Transverse colon (tissue), 4 donors: Measurements from ENCODE around the gene HTR2B. TPM values are rescaled to one million over a fixed set of nuclear protein-coding genes. Genes with fewer than 3 reads are reported as not detected.
"Not testable (repeated sequence)": the region's sequence is repeated elsewhere in the genome, so short reads cannot be mapped to it uniquely, and the experiment has no call there.

Experiments used
- DNase-seq: peaks from one replicate; pipeline ENCODE4 v3.0.0-alpha.2; 2019
- H3K27ac ChIP-seq, 4 donors: fragments of 200-600 bp; sonication (generic); 2 replicates each; pipeline ENCODE4 v1.5.1; 2016 to 2018; ENCODE audit warnings: inconsistent platforms in 4 of 4
- H3K27me3 ChIP-seq: fragments of 200-600 bp; sonication (generic); 2 replicates; pipeline ENCODE4 v1.5.1; 2017; ENCODE audit warnings: inconsistent platforms
- H3K36me3 ChIP-seq, 4 donors: fragments of 200-600 bp; sonication (generic); 2 replicates each; pipeline ENCODE4 v1.5.1; 2017 to 2019; ENCODE audit warnings: inconsistent platforms in 4 of 4
- H3K4me1 ChIP-seq, 4 donors: fragments of 200-600 bp; sonication (generic); 2 replicates each; pipeline ENCODE4 v1.5.1; 2017 to 2020; ENCODE audit warnings: inconsistent platforms in 4 of 4
- H3K4me3 ChIP-seq, 4 donors: fragments of 200-600 bp; sonication (generic); 1 replicate in 1 of 4; 2 replicates in 3 of 4; pipeline versions ENCODE4 v1.5.1 to v1.6.1; 2017 to 2019; ENCODE audit warnings: inconsistent platforms in 4 of 4
- H3K9me3 ChIP-seq, 2 donors: fragments of 200-600 bp; sonication (generic); 2 replicates each; pipeline ENCODE4 v1.5.1; 2017 to 2019; ENCODE audit warnings: inconsistent platforms in 2 of 2
- CTCF ChIP-seq, 5 experiments: fragments of 200-600 bp in 3 of 5; fragments of 450-650 bp in 2 of 5; sonication (generic) in 3 of 5; IDR thresholded peaks; 1 replicate in 2 of 5; 2 replicates in 3 of 5; pipeline ENCODE4 v1.5.1; 2016 to 2017; ENCODE audit warnings: antibody characterized with exemption in 5 of 5, inconsistent platforms in 3 of 5, mild to moderate bottlenecking in 2 of 5, moderate library complexity in 1 of 5
- EP300 ChIP-seq: sonication (generic); formaldehyde crosslinking; IDR thresholded peaks from one replicate; pipeline ENCODE4 v1.6.1; 2017; ENCODE audit warnings: antibody characterized with exemption, low read depth
- POLR2A ChIP-seq: fragments of 450-650 bp; IDR thresholded peaks from one replicate; pipeline ENCODE4 v1.6.1; 2016; ENCODE audit warnings: antibody characterized with exemption, mild to moderate bottlenecking, moderate library complexity
- POLR2AphosphoS5 ChIP-seq, 3 donors: sonication (generic); formaldehyde crosslinking; IDR thresholded peaks; one replicate each; pipeline ENCODE4 v1.6.1; 2016; ENCODE audit warnings: antibody characterized with exemption in 3 of 3
- WGBS, 2 donors: methylation state at CpG; one replicate each; pipeline ENCODE4 v1.1.5; 2018; ENCODE audit warnings: low coverage in 1 of 2; 5-methylcytosine and 5-hydroxymethylcytosine counted together
- in situ Hi-C, 4 donors: fragments of 200-750 bp; cut with MboI; loops; one replicate each; pipeline versions ENCODE4 v1.15.0 to v1.15.1; 2017; ENCODE audit warnings: low sequenced_read_pairs in 3 of 4, low pct_ligation_motif_present in 1 of 4, low pct_unique_long_range_greater_than_20kb in 1 of 4
- intact Hi-C: fragments of 100-400 bp; cut with DNase I; formaldehyde crosslinking; loops from one replicate; pipeline ENCODE4 v1.15.1; 2023; ENCODE audit warnings: low total_unique reads
- total RNA-seq, 4 donors: library from RNA; depleted of rRNA; stranded (reverse); fragments of >200 nt; gene quantifications; one replicate each; pipeline ENCODE4 v1.1.0, GENCODE V29; 2016

HTR2B gene
- total RNA-seq, 4 donors from 2014 or later: 0.40 to 6.2 (median 0.82) TPM; not detected in 1

- H3K36me3 ChIP-seq: peaks cover 0 to 17% (median 3%) of the 10 kb centered on the region in 4 donors
- H3K27me3 ChIP-seq: no peaks in the 10 kb centered on the region
- no peak for DNase-seq
- in situ Hi-C loops: no loop called here
- WGBS, 2 donors: 78 to 85% methylated on average over 6 to 8 of the region's 8 CpGs
- no peak overlapping the region for H3K27ac ChIP-seq
- intact Hi-C loops: no loop called here
- no peaks in the 10 kb centered on the region for H3K4me1 ChIP-seq
- H3K4me3 ChIP-seq: no peak overlapping the region
- H3K9me3 ChIP-seq: no peaks in the 10 kb centered on the region
- TF ChIP-seq EP300 (no peak), POLR2AphosphoS5 (IDR thresholded peaks at IDR 0.05) (no peak), CTCF (IDR thresholded peaks at IDR 0.05) (no peak), POLR2A (no peak)
Measured at GRCh38 chr2:231152800-231153557, 28.1 kb upstream of the HTR2B start.

- in situ Hi-C loops: no loop called here
- 80 to 88% methylated on average over 1 to 2 of the region's 2 CpGs for WGBS, 2 donors
- Histone ChIP-seq H3K36me3 (no peaks in the 10 kb centered on the region), H3K4me3 (no peak overlapping the region), H3K27me3 (no peaks in the 10 kb centered on the region), H3K9me3 (no peaks in the 10 kb centered on the region), H3K27ac (no peak overlapping the region), H3K4me1 (no peaks in the 10 kb centered on the region)
- intact Hi-C loops: no loop called here
- DNase-seq: no peak
- TF ChIP-seq EP300: no peak
- no peak for TF ChIP-seq CTCF (IDR thresholded peaks at IDR 0.05)
- no peak for TF ChIP-seq POLR2A
Measured at GRCh38 chr2:231146665-231147064, 21.8 kb upstream of the HTR2B start.

GRCh38 chr2:231144896-231145295 is 20.1 kb upstream of the HTR2B start:
- intact Hi-C loops (no loop called here), in situ Hi-C loops (no loop called here)
- H3K4me1 ChIP-seq: no peaks in the 10 kb centered on the region
- no peaks in the 10 kb centered on the region for H3K27me3 ChIP-seq
- 93 to 96% methylated on average over 6 of the region's 6 CpGs for WGBS, 2 donors
- no peaks in the 10 kb centered on the region for H3K9me3 ChIP-seq
- H3K36me3 ChIP-seq: no peaks in the 10 kb centered on the region
- H3K4me3 ChIP-seq: no peak overlapping the region
- no peak overlapping the region for H3K27ac ChIP-seq
- no peak for TF ChIP-seq POLR2AphosphoS5 (IDR thresholded peaks at IDR 0.05)
- no peak for TF ChIP-seq EP300
- TF ChIP-seq CTCF (IDR thresholded peaks at IDR 0.05): no peak
- no peak for TF ChIP-seq POLR2A
- no peak for DNase-seq

- in situ Hi-C loops, H3K4me3 ChIP-seq, H3K27ac ChIP-seq, H3K9me3 ChIP-seq, H3K4me1 ChIP-seq, DNase-seq, intact Hi-C loops, H3K27me3 ChIP-seq, H3K36me3 ChIP-seq: not testable (repeated sequence)
- WGBS, 2 donors: 98% methylated on average over 8 of the region's 8 CpGs; no CpG with 5 or more reads in 1 of the 2 donors
Measured at GRCh38 chr2:231140808-231141207, 16.0 kb upstream of the HTR2B start.

GRCh38 chr2:231139796-231140195 is 15.0 kb upstream of the HTR2B start:
- in situ Hi-C loops (no loop called here), intact Hi-C loops (no loop called here)
- DNase-seq: no peak
- no peak overlapping the region for H3K27ac ChIP-seq
- H3K36me3 ChIP-seq: no peaks in the 10 kb centered on the region
- TF ChIP-seq EP300 (no peak), CTCF (IDR thresholded peaks at IDR 0.05) (no peak), POLR2AphosphoS5 (IDR thresholded peaks at IDR 0.05) (no peak), POLR2A (no peak)
- no peak overlapping the region for H3K4me3 ChIP-seq
- no peaks in the 10 kb centered on the region for H3K27me3 ChIP-seq
- peaks cover 0 to 4% (median 0%) of the 10 kb centered on the region in 4 donors for H3K4me1 ChIP-seq
- H3K9me3 ChIP-seq: no peaks in the 10 kb centered on the region
